HG03442 (cell line): Measurements from ENCODE around the gene MEGF11.

ENCODE experiments used
- ATAC-seq: cut with Tn5 transposase; IDR thresholded peaks from one replicate; pipeline ENCODE4 v1.9.1; 2021; ENCODE audit warnings: mild to moderate bottlenecking, moderate library complexity; ENCODE audit not compliant: unreplicated experiment

The MEGF11 gene

DNA sequence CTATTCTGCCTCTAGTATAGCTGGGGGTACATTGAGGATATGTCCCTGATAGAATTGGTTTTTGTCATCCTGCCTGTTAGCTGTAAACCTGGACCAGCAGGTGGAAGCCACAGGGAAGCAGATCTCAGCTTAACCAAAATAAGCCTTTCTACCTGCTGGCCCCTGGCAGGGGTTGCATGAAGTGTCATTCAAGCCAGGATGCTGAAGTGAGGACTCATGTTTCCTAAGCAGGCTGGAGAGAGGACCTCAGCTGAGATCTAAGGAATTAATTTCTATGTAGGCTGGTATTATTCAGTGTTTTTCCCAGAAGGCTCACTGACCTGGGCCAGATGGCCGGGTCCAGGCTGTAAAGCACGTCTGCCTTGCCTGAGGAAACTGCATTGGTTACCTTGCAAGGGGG, 128.9 kb downstream of the MEGF11 start:
- ATAC-seq = no peak

DNA sequence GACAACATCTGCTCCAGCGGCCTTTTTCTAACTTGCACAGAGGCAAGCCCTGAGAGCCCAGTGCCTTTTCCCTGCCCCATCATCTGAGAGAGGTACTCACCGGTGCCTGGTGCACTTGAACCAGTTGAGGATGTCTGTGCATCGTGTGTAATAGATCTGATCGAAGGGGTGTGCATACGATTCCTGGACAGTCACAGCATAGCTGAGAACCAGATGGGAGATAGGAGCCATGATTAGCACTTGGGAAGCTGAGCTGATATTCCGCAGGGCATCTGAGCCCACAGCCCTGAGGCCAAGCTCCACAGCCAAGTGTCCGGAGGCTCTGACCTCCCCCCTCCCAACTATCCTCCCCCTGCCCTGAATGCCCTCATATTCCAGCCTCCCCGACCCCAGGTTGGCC, 129.8 kb downstream of the MEGF11 start:
- ATAC-seq = no peak

DNA sequence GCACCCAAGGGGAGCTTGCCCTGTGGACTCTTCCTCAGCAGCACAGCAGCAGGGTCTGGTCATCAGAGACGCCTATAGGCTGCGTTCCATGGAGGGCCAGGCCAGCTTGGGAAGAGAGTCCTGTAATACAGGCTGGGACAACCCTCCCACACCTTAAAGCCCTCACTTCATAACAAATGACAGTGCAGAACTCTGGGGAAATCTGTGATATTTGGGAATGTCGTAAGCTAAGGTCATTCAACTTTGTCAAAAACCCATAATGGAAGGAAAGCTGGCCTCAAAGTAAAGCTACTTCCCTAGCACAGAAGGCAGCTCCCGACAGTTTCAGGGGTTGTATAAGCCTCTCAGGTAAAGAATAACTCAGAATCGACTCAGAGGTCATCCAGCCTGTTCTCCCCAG, 133.1 kb downstream of the MEGF11 start:
- no peak for ATAC-seq

DNA sequence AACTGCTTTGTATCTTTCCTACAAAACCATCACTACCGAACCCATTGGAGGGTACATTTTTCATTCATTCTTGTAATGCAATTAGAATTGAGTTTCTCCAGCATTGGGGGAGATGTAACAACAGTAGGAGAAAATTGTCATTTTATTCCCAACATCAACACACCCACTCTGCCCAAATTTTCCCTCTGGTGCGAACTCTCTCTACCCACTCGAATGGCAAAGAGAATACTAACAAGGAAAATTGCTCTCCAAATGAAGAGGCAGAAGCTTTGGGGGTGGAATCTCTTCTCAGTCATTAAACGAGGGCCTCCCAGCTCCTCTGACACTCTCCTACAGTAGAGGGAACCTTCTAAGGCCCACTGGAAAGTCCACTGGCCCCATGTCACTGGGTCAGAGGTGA, 135.7 kb downstream of the MEGF11 start:
- no peak for ATAC-seq

DNA sequence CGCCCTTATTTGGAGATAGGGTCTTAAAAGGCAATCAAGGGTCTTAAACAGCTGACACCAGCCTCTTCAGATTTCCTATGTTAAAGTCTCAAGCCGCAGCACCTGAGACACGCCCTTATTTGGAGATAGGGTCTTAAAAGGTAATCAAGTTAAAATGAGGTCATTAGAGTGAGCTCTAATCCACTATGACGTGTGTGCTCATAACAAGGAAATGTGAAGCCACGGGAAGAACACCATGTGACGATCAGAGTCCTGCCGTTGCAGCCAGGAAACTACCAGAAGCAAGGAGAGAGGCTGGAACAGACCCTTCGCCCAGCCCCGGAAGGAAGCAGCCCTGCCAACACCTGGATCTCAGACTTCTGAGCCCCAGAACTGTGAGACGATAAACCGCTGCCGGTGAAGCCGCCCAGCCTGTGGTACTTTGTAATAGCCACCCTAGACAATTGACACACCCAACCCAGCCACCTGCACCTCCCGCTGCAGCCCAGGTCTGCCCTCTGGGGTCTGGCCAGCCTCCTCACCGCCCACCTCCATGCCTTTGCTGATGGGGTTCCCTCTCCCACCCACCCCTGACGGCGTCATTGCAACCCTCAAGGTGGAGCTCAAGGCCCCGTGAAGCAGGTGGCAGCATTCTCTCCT, 137.9 kb downstream of the MEGF11 start:
- ATAC-seq = no peak

DNA sequence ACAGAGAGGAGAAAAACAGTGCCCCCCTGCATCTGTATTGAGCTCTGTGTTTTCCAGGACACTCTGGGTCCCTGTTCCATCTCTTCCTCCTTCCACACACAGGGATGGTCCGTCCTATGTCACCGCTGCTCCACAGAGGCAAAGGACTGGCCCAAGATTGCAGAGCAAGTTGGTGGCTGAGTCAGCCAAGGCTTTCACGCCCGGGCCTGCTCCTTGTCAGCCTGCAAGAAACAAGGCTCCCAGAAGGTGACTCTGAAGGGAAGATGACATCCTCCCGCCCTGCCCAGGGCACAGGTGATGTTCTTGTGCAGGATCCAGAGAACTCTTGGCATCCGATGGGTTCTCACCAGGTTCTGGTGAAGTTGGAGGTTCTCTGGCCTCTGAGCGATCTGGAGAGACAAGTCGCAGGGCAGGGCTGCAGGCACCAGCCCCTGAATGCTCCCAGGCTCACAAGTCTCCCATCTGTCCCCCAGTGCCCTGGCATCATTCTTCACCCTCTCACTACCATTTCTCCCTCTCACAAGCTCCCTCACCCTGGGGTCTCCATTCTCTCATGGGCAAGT, 138.6 kb downstream of the MEGF11 start:
- no peak for ATAC-seq

DNA sequence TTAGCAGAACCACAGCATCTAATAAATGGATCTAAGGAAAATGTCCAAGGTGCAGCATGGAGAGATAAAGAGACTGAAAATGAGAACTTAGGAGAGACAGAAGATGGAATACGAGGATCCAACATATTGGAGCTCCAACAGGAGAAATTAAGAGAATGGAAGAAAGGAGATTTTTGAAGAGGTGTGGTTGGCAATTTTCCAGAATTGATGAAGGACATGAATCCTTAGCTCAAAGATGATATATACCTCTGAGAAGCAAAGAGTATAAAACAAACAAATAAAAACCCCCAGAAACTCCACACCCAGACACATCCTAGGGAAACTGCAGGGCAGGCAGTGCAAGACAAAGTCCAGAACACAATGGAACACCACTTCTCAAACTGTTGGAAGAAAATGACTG, 141.2 kb downstream of the MEGF11 start:
- ATAC-seq = no peak

DNA sequence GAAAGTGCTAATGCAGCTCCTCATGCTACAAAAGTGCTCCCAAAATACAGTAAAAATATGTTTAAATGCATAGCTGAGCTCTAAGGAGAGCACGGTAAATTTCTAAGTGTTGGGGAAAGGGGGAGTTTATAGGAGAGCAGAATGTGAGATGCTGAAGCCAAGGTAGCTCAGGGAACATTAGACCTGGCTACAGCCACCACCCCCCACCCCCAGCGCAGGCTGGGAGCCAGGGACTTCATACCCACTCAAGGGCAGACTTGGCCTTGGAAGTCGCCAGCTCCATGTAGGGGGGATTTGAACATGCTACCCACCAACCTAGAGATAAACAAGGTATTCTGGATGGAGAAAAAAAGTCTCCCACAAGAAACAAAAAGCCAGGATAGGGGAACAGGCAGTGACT, 142.2 kb downstream of the MEGF11 start:
- ATAC-seq = no peak

DNA sequence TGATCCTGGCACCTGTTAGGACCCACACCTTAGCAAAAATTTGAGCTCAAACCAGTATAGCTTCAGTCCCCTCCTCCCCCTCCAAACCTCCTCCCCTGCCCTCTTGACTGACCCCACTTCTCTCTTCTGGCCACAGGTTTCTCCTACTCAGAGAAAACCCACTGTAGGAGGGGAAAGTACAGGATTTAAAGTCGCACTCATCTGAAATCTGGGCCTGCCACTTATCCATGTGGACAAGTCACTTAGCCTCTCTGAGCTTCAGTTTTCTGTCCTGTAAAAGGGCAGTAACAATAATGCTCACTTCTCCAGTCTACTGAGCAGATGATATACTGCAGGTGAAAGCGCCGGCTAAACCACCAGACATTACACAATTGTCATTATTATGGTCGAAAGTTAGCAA, 142.7 kb downstream of the MEGF11 start:
- no peak for ATAC-seq

DNA sequence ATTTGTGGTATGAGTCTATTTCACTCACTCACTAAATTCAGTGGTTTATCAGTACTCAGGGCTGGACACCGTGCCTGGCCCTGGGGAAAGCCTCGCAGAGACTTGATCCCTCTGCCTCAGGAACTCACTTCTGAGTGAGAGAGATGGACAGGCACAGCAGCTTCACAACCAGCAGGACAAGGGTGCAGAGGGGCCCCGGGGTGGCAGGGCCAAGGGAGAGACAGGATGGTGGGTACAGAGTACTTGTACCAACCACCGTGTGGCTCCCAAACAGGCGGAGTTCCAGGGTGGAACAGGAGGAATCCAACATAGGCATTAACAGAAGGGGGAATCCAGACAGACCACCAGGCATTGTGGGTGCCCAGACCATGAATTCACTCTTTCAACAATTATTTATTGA, 143.7 kb downstream of the MEGF11 start:
- ATAC-seq = no peak

DNA sequence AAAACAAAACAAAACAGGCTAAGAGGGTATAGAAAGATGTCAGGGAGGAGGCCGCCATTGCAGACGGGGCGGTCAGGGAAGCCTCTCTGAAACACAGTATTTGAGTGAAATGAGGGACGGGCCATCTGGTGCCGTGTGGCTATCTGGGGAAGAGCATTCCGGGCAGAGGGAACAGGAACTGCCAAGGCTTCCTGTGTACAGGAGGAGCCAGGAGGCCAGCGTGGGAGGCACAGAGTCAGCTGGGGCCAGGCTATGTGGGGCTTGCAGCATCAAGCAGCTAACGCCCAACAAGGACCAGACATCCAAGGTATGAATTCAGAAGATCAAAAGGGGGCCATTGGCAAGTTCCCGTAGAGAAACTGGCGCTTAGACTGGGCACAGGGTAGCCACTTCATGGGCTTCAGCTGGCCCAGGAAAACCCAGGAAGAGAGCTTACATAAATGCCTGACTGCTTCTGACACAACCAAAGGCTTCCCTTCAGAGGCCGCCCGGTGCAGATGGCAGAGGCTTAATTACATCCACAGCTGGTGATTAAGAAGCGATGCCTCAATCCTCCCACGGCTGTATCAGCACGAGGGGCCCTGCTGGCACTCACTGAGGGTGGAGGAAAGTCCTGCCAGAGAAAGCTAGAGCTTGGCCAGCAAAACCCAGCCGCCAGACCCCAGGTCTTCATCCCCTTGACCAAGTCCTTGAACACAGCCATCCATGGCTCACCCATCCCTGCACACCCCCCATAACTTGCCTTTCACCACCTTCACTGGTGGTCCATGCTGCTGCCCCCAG, 144.9 kb downstream of the MEGF11 start:
- no peak for ATAC-seq

DNA sequence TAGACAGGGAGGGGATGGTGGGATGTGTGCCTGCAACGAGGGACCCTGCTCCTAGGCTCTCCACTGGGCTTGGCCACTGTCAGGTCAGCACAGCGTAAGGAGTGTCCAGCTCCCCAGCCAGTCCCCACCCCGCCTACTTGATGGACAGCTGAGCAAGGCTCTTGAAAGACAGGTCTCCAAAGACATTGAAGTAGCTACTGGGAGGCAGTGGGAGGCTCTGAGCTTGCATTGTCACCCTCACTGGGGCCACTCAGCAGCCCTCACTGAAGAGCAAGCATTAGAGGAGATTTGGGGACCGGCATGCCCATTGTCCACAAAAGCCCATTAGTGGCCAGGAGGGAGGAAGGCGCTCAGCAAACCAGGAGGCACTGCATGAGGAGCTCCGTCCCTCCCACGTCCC, 146.5 kb downstream of the MEGF11 start:
- no peak for ATAC-seq

DNA sequence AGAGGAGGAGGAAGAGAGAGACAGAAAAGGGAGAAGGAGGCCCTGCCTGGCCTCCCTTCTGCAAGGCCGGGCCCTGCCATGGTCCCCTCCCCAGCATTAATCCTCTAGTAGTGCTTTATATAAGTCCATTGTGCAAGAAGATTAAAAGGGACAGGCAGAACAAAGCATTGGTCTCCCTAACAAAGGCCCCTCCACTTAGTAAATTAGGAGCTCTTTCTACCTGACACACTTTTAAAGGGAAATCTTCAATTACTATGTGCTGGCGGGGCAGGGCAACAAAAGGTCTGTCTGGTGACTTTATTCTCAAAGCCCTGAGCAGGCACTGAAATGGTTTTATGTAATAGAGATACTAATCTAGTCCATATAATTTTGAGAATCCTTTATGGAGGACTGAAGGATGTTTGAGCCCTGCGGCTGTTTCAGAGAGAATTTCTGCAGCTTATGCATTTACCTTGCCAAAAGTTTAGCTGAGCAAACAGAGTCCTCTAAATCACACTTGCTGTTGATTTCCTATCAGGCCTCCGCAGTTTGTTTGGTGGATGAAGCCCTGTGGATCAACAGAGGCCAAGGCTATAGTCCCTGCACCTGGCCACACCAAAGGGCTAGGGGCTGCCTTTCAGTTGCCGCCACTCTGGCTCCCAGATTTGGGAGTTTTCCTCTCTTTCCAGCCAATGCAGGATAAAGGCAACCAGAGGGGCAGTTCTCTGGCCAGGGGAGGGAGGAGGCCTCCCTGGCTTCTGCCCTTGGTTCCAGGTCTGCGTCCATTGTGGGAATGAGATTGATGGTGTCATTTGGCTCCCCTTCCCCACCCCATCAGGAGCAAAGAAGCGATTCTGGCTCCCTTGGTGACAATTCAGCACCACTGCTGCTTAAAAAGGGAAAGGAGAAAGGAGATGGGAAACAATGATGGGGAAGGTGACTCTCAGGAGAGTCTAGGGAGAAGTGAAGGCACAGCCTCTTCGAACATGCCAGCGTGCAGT, 148.0 kb downstream of the MEGF11 start:
- ATAC-seq = no peak

DNA sequence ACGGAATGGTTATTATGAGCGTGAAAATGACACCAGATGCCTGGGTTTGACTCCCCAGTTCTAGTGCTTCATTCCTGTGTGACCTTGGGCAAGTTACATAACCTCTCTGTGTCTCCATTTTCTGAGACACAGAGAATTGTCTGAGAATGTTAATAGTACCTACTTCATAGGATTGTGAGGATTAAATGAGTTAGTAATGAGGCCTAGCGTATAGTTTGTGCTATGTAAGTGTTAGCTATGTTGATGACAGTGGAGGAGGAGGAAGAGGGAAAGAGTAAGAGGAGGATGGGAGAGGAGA, 150.3 kb downstream of the MEGF11 start:
- no peak for ATAC-seq

DNA sequence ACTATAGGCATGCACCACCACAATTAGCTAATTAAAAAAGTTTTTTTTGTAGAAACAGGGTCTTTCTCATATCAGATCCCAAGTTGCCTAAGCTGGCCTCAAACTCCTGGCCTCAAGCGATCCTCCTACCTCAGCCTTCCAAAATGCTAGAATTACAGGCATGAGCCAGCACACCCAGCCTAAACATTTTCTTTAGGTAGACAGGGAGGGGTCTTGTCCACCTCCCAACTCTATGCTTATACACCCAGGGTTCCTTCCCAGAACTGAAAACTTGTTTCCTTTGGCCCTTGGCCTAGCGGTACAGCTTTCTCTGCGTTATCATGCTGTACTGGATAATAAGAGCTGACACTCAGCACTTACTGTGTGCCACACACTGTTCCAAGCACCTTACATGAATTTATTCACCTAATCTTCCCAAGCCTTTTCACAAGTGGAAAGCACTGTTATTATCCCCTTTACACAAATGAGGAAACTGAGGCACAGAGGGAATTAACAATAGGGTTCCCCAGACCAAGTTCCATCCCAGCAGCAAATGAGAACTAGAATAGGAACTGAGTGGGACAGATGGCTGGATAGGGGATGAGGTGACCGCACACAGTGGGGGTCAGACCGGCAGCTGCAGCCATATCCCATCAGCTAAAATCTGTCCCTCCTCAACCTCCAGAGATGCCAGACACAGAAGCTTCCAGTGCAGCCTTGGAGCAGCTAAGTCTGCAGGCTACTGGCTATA, 150.8 kb downstream of the MEGF11 start:
- ATAC-seq = no peak

DNA sequence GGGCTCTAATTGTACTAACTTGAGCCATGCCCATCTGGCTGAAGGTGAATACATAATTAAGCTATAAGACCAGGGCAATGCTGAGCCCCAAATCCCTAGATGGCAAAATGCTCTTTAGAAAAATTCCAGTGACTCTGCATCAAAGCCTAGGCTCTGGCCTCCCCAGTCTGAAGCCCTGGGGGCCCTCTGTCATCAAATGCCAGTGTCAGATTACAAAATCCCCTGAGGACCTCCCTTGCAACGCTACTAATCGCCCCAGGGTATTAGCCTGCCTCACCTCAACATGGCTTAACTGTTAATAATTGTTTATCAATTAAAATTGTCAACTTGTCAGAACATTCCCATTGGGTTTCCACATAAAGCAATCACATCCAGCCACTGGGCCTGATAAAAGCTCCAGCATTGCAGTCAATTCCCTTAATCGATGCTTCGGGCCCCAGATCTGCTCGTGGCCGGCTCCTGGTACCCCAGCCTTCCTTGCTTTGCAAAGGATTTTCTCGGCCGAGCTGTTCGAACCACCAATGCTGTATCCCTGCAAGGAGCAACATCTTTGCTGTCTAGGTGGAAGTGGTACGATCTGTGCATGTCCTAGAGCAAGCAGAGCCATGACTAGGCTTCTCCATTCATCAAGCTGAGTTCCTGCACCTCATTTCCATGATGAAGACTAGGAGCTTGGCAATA, 151.7 kb downstream of the MEGF11 start:
- ATAC-seq = no peak

DNA sequence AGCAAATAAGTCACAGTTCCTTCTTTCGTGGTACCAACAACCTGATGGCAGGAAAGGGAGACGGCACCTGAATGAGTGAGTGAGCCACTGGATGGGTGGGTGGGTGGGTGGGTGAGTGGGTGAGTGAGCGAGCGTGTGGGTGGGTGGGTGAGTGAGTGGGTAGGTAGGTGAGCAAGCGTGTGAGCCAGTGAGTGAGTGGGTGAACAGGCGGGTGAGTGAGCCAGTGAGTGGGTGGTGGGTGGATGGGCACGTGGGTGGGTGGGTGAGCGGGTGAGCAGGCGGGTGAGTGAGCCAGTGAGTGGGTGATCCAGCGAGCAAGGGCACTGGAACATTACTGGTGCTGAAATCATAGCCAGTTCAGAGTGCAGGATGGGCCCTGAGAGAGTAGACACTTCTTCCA, 152.8 kb downstream of the MEGF11 start:
- ATAC-seq = no peak

DNA sequence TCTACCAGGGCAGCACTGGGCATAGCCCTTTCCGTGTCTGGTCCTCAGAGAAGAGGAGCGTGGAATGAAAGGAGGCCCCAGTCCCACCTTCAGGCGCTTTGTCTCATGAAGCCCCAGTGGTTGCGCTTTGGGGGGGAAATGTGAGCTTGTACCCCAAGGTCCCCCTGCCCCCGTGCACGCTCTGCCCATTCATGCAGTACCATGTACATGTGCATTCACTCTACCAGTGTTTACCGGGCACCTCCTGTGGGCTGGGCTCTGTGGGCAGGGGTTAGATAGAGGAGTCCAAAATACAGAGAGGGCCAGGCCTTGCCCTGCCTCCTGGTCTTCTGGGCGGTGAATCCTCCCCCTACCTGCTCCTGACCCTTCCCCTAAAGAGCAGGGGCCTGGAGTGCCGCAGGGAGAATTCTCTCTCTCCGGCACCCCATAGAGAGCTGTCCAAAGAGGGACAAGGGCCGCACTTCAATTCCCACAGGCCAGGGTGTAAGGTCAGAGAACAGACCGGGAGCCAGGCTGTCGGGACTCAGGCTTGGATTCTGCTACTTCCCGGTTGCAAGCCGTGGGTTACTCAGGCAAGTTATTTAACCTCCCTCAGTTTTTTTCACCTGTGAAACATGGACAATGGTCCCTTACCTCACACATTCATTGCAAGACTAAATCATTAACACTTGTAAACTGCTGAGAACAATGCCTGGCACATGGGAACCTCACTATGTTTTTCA, 153.4 kb downstream of the MEGF11 start:
- ATAC-seq = no peak

DNA sequence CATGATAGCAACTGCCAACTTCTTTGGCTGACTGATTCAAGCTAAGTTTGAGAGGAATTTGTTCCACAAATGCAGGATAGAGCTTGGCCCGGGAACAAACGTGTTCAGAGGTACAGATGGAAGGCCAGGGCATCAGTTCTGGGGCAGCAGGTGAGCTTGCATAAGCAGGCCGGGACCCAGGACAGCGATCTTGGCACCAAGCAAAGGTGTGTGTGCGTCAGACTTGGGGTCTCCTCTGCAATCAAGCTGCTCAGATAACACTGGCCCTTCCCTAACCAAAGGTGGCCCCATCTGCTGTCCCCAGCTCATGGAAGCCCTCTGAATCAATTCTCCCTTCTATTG, 155.6 kb downstream of the MEGF11 start:
- no peak for ATAC-seq
